HG03442 (cell line): ENCODE results near the gene SH3RF3.
"Not testable (repeated sequence)": the region's sequence is repeated elsewhere in the genome, so short reads cannot be mapped to it uniquely, and the experiment has no call there.

Experiments
- ATAC-seq: cut with Tn5 transposase; IDR thresholded peaks from one replicate; pipeline ENCODE4 v1.9.1; 2021; ENCODE audit warnings: mild to moderate bottlenecking, moderate library complexity; ENCODE audit not compliant: unreplicated experiment

Gene SH3RF3

GRCh38 chr2:109213646-109214433, 84.8 kb downstream of the SH3RF3 start:
- peak; percentile 77 for ATAC-seq

- no peak for ATAC-seq
Observed at GRCh38 chr2:109214651-109215371, 85.8 kb downstream of the SH3RF3 start.

- ATAC-seq, result no peak
Observed at GRCh38 chr2:109215866-109216265, 86.9 kb downstream of the SH3RF3 start.

GRCh38 chr2:109216332-109216731, 87.3 kb downstream of the SH3RF3 start:
- ATAC-seq, result no peak

GRCh38 chr2:109217362-109218086, 88.5 kb downstream of the SH3RF3 start:
- ATAC-seq, result no peak

GRCh38 chr2:109218087-109218791, 89.2 kb downstream of the SH3RF3 start:
- ATAC-seq, result no peak

- no peak for ATAC-seq
Observed at GRCh38 chr2:109218792-109219126, 89.8 kb downstream of the SH3RF3 start.

GRCh38 chr2:109220860-109221259, 91.9 kb downstream of the SH3RF3 start:
- no peak for ATAC-seq

GRCh38 chr2:109221316-109221715, 92.3 kb downstream of the SH3RF3 start:
- ATAC-seq, result not testable (repeated sequence)

GRCh38 chr2:109222422-109222821, 93.4 kb downstream of the SH3RF3 start:
- no peak for ATAC-seq

GRCh38 chr2:109222825-109223471, 93.9 kb downstream of the SH3RF3 start:
- ATAC-seq, result no peak

- no peak for ATAC-seq
Observed at GRCh38 chr2:109223490-109223889, 94.5 kb downstream of the SH3RF3 start.

- not testable (repeated sequence) for ATAC-seq
Observed at GRCh38 chr2:109224341-109224740, 95.3 kb downstream of the SH3RF3 start.

- no peak for ATAC-seq
Observed at GRCh38 chr2:109225170-109225782, 96.3 kb downstream of the SH3RF3 start.

- ATAC-seq, result no peak
Observed at GRCh38 chr2:109226128-109226527, 97.1 kb downstream of the SH3RF3 start.

- no peak for ATAC-seq
Observed at GRCh38 chr2:109226622-109227021, 97.6 kb downstream of the SH3RF3 start.

GRCh38 chr2:109229094-109229675, 100.2 kb downstream of the SH3RF3 start:
- no peak for ATAC-seq

GRCh38 chr2:109230941-109231420, 102.0 kb downstream of the SH3RF3 start:
- no peak for ATAC-seq

- ATAC-seq, result no peak
Observed at GRCh38 chr2:109231428-109231827, 102.4 kb downstream of the SH3RF3 start.
